Measurements from ENCODE around the gene TTC32. TPM values are rescaled to one million over a fixed set of nuclear protein-coding genes. Genes with fewer than 3 reads are reported as not detected.
"Not testable (repeated sequence)": the region's sequence is repeated elsewhere in the genome, so short reads cannot be mapped to it uniquely, and the experiment has no call there.

TTC32 gene
- polyA plus RNA-seq (ENCODE audit: insufficient read length), result 37.3 TPM
- long read RNA-seq, donor 1, transcript TTC32-204 (2 exons, 710 nt), result major isoform, 7 of 13 reads
- long read RNA-seq, donor 1, partial matches to known transcripts, result 0 of 13 reads
- long read RNA-seq, donor 1, other reads (novel, unspliced or antisense), result 6 of 13 reads
- long read RNA-seq, donor 2, partial matches to known transcripts, result 0 of 8 reads
- long read RNA-seq, donor 2, other reads (novel, unspliced or antisense), result 0 of 8 reads
- long read RNA-seq, donor 3, partial matches to known transcripts, result 18 of 22 reads
- long read RNA-seq, donor 3, other reads (novel, unspliced or antisense), result 0 of 22 reads
- long read RNA-seq, donor 4, partial matches to known transcripts, result 0 of 2 reads
- long read RNA-seq, donor 4, other reads (novel, unspliced or antisense), result 0 of 2 reads
- long read RNA-seq, donor 5, transcript TTC32-204 (2 exons, 710 nt), result major isoform, 14 of 84 reads
- long read RNA-seq, donor 5, transcript TTC32-201 (3 exons, 822 nt), result minor isoform, 7 of 84 reads
- long read RNA-seq, donor 5, partial matches to known transcripts, result 45 of 84 reads
- long read RNA-seq, donor 5, other reads (novel, unspliced or antisense), result 18 of 84 reads
- long read RNA-seq, donor 6, transcript TTC32-204 (2 exons, 710 nt), result major isoform, 8 of 35 reads
- long read RNA-seq, donor 6, partial matches to known transcripts, result 25 of 35 reads
- long read RNA-seq, donor 6, other reads (novel, unspliced or antisense), result 0 of 35 reads
- long read RNA-seq, donor 7, transcript TTC32-204 (2 exons, 710 nt), result major isoform, 9 of 21 reads
- long read RNA-seq, donor 7, partial matches to known transcripts, result 0 of 21 reads
- long read RNA-seq, donor 7, other reads (novel, unspliced or antisense), result 9 of 21 reads
- long read RNA-seq, donor 8, partial matches to known transcripts, result 10 of 15 reads
- long read RNA-seq, donor 8, other reads (novel, unspliced or antisense), result 0 of 15 reads

- peak; percentile 95 for DNase-seq
Observed at GRCh38 chr2:19901442-19902215, at the start of gene TTC32. TTC32 (minus strand) TSS chr2:19901983; CDS start chr2:19901854, 129 bp downstream.

- no peak for DNase-seq
Observed at GRCh38 chr2:19949071-19949470, 47.3 kb upstream of the TTC32 start.

- DNase-seq, result no peak
Observed at GRCh38 chr2:19947184-19947940, 45.6 kb upstream of the TTC32 start.

GRCh38 chr2:19944205-19944845, 42.5 kb upstream of the TTC32 start:
- no peak for DNase-seq

- no peak for DNase-seq
Observed at GRCh38 chr2:19943189-19943588, 41.4 kb upstream of the TTC32 start.

GRCh38 chr2:19942199-19942598, 40.4 kb upstream of the TTC32 start:
- DNase-seq, result no peak

- peak; percentile 27 for DNase-seq
Observed at GRCh38 chr2:19937004-19937403, 35.2 kb upstream of the TTC32 start.

- DNase-seq, result no peak
Observed at GRCh38 chr2:19936203-19936602, 34.4 kb upstream of the TTC32 start.

GRCh38 chr2:19933351-19933981, 31.7 kb upstream of the TTC32 start:
- DNase-seq, result peak; percentile 21

- DNase-seq, result no peak
Observed at GRCh38 chr2:19932928-19933327, 31.1 kb upstream of the TTC32 start.

- DNase-seq, result no peak
Observed at GRCh38 chr2:19929226-19929625, 27.4 kb upstream of the TTC32 start.

- DNase-seq, result not testable (repeated sequence)
Observed at GRCh38 chr2:19927816-19928215, 26.0 kb upstream of the TTC32 start.

GRCh38 chr2:19924526-19924925, 22.7 kb upstream of the TTC32 start:
- not testable (repeated sequence) for DNase-seq

- DNase-seq, result not testable (repeated sequence)
Observed at GRCh38 chr2:19922188-19922587, 20.4 kb upstream of the TTC32 start.

GRCh38 chr2:19916385-19916950, 14.7 kb upstream of the TTC32 start:
- no peak for DNase-seq

GRCh38 chr2:19914266-19914975, 12.6 kb upstream of the TTC32 start:
- DNase-seq, result no peak

GRCh38 chr2:19911808-19912509, 10.2 kb upstream of the TTC32 start:
- DNase-seq, result no peak

- peak; percentile 42 for DNase-seq
Observed at GRCh38 chr2:19902216-19902740, 495 bp upstream of the TTC32 start.

Data from left kidney (tissue), 8 donors.